Activated CD4-positive, alpha-beta T cell treated with anti-CD3 and anti-CD28 coated beads for 1 hour (primary cell): ENCODE measurements around the gene CD207.
"Not testable (repeated sequence)": the region's sequence is repeated elsewhere in the genome, so short reads cannot be mapped to it uniquely, and the experiment has no call there.

Experiments
- DNase-seq: peaks from one replicate; pipeline ENCODE4 v3.0.0-alpha.2; 2020

Gene CD207

GRCh38 chr2:70835643-70836042, at the start of gene CD207:
CD207 (minus strand) TSS chr2:70835816; CDS start chr2:70835776, 40 bp downstream.
- DNase-seq, result no peak

- DNase-seq, result not testable (repeated sequence)
Observed at GRCh38 chr2:70878543-70878942, 42.9 kb upstream of the CD207 start.

- DNase-seq, result not testable (repeated sequence)
Observed at GRCh38 chr2:70876138-70876537, 40.5 kb upstream of the CD207 start.

- no peak for DNase-seq
Observed at GRCh38 chr2:70873541-70873940, 37.9 kb upstream of the CD207 start.

GRCh38 chr2:70871398-70872211, 36.0 kb upstream of the CD207 start:
- peak; percentile 67 for DNase-seq

- DNase-seq, result no peak
Observed at GRCh38 chr2:70870790-70871189, 35.2 kb upstream of the CD207 start.

- DNase-seq, result no peak
Observed at GRCh38 chr2:70868970-70869369, 33.4 kb upstream of the CD207 start.

GRCh38 chr2:70861777-70862625, 26.4 kb upstream of the CD207 start:
- peak; percentile 52 for DNase-seq

- DNase-seq, result no peak
Observed at GRCh38 chr2:70855667-70856066, 20.1 kb upstream of the CD207 start.

- no peak for DNase-seq
Observed at GRCh38 chr2:70854411-70854810, 18.8 kb upstream of the CD207 start.

GRCh38 chr2:70852824-70853223, 17.2 kb upstream of the CD207 start:
- DNase-seq, result no peak

GRCh38 chr2:70851704-70852103, 16.1 kb upstream of the CD207 start:
- no peak for DNase-seq

GRCh38 chr2:70850925-70851324, 15.3 kb upstream of the CD207 start:
- DNase-seq, result no peak

GRCh38 chr2:70842401-70842800, 6.8 kb upstream of the CD207 start:
- DNase-seq, result no peak

GRCh38 chr2:70837980-70838925, 2.6 kb upstream of the CD207 start:
- no peak for DNase-seq

GRCh38 chr2:70834881-70835280, 735 bp downstream of the CD207 start:
- DNase-seq, result no peak

- DNase-seq, result no peak
Observed at GRCh38 chr2:70834106-70834505, 1.5 kb downstream of the CD207 start.

GRCh38 chr2:70833246-70833645, 2.4 kb downstream of the CD207 start:
- DNase-seq, result no peak

GRCh38 chr2:70832386-70832785, 3.2 kb downstream of the CD207 start:
- DNase-seq, result no peak

GRCh38 chr2:70831861-70832260, 3.8 kb downstream of the CD207 start:
- DNase-seq, result no peak

GRCh38 chr2:70830366-70830765, 5.2 kb downstream of the CD207 start:
- DNase-seq, result no peak

GRCh38 chr2:70829916-70830315, 5.7 kb downstream of the CD207 start:
- DNase-seq, result no peak
